Activated CD4-positive, alpha-beta memory T cell treated with anti-CD3 and anti-CD28 coated beads, Interleukin-2, amount 10 ng/mL, durations not matched to agents 7 days and 5 days (primary cell): ENCODE measurements around the gene NR2F2. TPM values are rescaled to one million over a fixed set of nuclear protein-coding genes. Genes with fewer than 3 reads are reported as not detected.

Experiments used
- CTCF ChIA-PET: fragments of 350-600 bp; sonication (Branson Sonifier 250); formaldehyde crosslinking; loops from one replicate; lab custom pipeline; 2021; ENCODE audit warnings: antibody characterized with exemption, inconsistent platforms; lab: Charles Lee
- POLR2A ChIA-PET: fragments of 350-600 bp; sonication (Branson Sonifier 250); formaldehyde crosslinking; loops from one replicate; lab custom pipeline; 2021; ENCODE audit warnings: antibody characterized with exemption; lab: Charles Lee
- DNase-seq: peaks from one replicate; pipeline ENCODE4 v3.0.0-alpha.2; 2020
- H3K27ac Mint-ChIP-seq: one replicate; pipeline ENCODE4 v1.8.0; 2021; ENCODE audit warnings: mild to moderate bottlenecking, mixed read lengths
- H3K27me3 Mint-ChIP-seq: one replicate; pipeline ENCODE4 v1.8.0; 2021; ENCODE audit warnings: mixed read lengths
- H3K36me3 Mint-ChIP-seq: one replicate; pipeline ENCODE4 v1.8.0; 2021; ENCODE audit warnings: low read depth, mixed read lengths
- H3K4me1 Mint-ChIP-seq: one replicate; pipeline ENCODE4 v1.8.0; 2021; ENCODE audit warnings: mixed read lengths
- H3K4me3 Mint-ChIP-seq: one replicate; pipeline ENCODE4 v1.8.0; 2021; ENCODE audit warnings: mild to moderate bottlenecking, mixed read lengths
- H3K9me3 Mint-ChIP-seq: one replicate; pipeline ENCODE4 v1.8.0; 2021; ENCODE audit warnings: mixed read lengths
- total RNA-seq, 2 experiments: library from RNA; stranded (reverse); gene quantifications; one replicate each; pipeline ENCODE4 v1.2.3, GENCODE V29; 2021

NR2F2 gene
- total RNA-seq: not detected

DNA sequence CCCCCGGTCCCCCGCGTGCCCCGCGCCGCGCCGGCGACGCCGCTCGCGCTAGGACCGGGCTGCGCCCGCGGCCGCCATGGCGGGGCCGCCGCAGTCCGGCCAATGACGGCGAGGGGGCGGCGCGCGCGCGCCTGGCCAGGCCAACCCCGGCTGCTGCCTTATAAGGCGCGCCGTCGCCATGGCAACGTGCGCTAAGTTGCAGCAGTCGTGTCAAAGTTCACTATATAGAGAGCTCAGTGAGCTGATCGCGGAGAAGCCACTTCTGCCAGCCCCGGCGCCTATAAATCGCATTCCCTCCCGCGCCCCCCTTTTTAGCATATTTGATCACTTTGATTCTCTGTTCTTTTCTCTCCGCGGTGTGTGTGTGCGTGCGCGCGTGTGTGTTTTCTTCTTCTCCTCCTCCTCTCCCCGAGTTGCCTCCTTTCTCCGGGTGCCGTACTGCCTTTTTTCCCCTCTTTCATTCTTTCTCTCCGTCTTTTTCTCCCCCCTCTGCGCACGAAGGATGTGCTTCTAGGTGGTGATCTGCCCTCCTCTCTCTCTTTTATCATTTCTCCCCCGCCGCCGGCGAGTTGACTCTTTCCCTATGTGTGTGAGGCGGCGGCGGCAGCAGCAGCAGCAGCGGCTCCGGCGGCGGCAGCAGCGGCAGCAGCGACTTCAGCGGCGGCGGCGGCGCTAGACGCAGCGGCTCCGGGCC is at the start of gene NR2F2:
NR2F2 (plus strand) TSS at position 251 of the 694 bp plus-strand sequence. CDS start 1,406 bp downstream, outside the sequence.
- H3K4me1 Mint-ChIP-seq: peaks cover 17% of the 10 kb centered on the region
- DNase-seq: peak; percentile 61
- POLR2A ChIA-PET: no interaction called here
- CTCF ChIA-PET: no interaction called here
- no peaks in the 10 kb centered on the region for H3K9me3 Mint-ChIP-seq
- H3K27me3 Mint-ChIP-seq: peaks cover 79% of the 10 kb centered on the region
- peak within 1 kb of the TSS; percentile 26 for H3K27ac Mint-ChIP-seq
- H3K4me3 Mint-ChIP-seq: peak within 1 kb of the TSS; percentile 73
- peaks cover 17% of the 10 kb centered on the region for H3K36me3 Mint-ChIP-seq

DNA sequence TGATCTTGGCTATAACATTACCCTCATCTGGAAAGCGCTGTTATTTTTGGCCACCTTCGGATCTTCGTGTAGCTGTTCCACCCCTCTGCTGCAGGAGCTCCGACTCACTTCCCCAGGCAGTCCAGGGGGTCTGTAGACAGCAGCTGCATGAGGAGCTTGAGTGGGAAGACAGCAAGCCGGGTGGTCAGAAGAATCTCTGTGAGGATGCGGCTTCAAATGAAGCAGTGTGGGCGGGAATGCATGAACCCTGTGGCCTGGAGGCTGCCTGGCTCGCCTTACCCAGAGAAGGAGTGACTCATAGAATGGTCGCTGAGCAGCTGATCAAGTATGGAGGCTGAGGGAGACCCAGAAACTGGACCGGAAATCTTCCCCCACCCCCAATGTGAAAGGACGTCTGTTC is 45.2 kb upstream of the NR2F2 start:
- Mint-ChIP-seq H3K36me3 (no peaks in the 10 kb centered on the region), H3K4me1 (no peaks in the 10 kb centered on the region), H3K27ac (no peak overlapping the region), H3K9me3 (peaks cover 10% of the 10 kb centered on the region), H3K27me3 (no peaks in the 10 kb centered on the region), H3K4me3 (no peak overlapping the region)
- ChIA-PET CTCF (no interaction called here), POLR2A (interaction anchor here (0.7 kb wide), 1 partner anchor 151 kb away, joined by 3 read pairs; no protein-coding TSS in a partner anchor)
- DNase-seq: no peak

DNA sequence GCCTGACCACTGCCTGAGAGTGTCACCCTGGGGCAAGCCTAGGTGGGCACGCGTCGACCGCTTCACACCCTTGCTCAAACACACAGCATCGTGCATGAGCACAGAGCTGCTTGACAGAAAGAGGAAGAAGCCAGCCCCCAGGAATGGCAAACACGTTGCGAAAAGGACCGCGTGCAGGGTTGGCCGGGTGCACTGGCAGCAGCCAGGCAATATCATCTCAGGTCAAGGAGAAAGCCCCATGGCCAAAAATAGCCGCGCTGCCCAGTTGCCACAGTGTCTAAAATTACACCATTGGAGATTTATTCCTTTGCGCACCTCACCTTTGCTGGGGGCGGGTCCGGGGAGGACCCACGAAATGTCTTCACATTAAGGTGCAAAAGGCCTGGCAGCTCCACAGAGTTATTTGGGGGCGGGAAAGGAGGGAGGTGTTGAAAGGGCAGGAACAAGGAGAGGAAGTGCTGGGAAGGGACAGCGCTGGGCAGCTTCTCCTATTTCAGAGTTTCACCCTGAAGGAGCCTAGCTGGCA is 44.7 kb upstream of the NR2F2 start:
- DNase-seq: no peak
- CTCF ChIA-PET: no interaction called here
- Mint-ChIP-seq H3K27ac (no peak overlapping the region), H3K4me3 (no peak overlapping the region), H3K27me3 (no peaks in the 10 kb centered on the region), H3K36me3 (no peaks in the 10 kb centered on the region), H3K9me3 (peaks cover 10% of the 10 kb centered on the region), H3K4me1 (no peaks in the 10 kb centered on the region)
- POLR2A ChIA-PET: no interaction called here

DNA sequence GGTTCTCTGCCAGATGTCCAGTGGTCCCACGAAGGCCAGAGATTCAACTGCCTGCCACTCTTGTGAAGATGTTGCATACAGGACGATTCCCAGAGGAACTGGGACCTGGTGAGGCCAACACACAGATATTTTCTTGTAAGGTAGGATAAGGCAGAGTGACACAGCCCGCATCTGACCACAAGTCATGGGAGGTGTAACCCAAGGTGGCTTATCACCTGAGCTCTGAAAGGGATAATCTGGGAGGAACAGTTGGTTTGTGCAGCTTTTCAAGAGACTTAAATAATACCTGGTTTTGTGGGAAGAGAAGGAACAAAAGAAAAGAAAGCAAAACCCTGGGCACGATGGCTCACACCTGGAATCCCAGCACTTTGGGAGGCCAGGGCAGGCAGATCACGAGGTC is 39.8 kb upstream of the NR2F2 start:
- H3K27me3 Mint-ChIP-seq: no peaks in the 10 kb centered on the region
- H3K9me3 Mint-ChIP-seq: peaks cover 3% of the 10 kb centered on the region
- DNase-seq: no peak
- POLR2A ChIA-PET: no interaction called here
- CTCF ChIA-PET: interaction anchor here (0.7 kb wide), 1 partner anchor 12 kb away, joined by 4 read pairs; no protein-coding TSS in a partner anchor
- H3K27ac Mint-ChIP-seq: no peak overlapping the region
- no peaks in the 10 kb centered on the region for H3K4me1 Mint-ChIP-seq
- no peak overlapping the region for H3K4me3 Mint-ChIP-seq
- no peaks in the 10 kb centered on the region for H3K36me3 Mint-ChIP-seq

DNA sequence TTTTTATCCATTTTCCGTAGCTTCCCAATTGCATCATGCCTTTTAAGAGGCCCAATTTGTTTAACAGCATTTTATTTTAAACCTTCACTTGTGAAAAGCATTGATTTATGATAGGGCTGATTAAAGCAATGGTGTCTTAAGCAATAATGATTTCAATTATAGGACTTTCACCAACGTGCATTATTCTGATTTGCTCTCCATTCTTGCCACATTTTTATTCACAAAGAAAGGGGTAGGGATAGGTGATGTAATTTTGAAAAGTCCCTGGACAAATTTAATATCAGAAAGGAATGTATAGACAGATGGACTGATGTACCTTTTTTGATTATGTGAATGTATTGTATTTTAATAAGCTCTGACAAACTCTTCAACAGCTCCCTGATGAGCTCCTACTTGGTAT is 37.9 kb upstream of the NR2F2 start:
- CTCF ChIA-PET: no interaction called here
- Mint-ChIP-seq H3K36me3 (no peaks in the 10 kb centered on the region), H3K4me3 (no peak overlapping the region), H3K27me3 (no peaks in the 10 kb centered on the region), H3K4me1 (no peaks in the 10 kb centered on the region), H3K27ac (no peak overlapping the region), H3K9me3 (peaks cover 7% of the 10 kb centered on the region)
- POLR2A ChIA-PET: no interaction called here
- DNase-seq: no peak

DNA sequence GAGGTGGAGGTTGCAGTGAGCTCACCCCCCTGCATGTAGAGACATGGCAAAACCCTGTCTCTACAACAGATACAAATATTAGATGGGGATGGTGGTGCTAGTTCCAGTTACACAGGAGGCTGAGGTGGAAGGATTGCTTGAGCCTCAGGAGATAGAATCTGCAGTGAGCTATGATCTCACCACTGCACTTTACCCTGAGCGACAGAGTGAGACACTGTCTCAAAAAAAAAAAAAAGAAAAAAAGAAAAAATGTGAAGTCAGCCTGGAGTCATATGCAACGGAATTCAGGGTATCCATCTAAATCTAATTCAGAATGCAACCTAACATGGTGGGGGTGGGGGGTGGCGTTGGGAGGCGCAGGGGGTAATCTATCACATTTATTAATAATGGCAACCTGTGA is 37.1 kb upstream of the NR2F2 start:
- Mint-ChIP-seq H3K9me3 (peaks cover 11% of the 10 kb centered on the region), H3K36me3 (no peaks in the 10 kb centered on the region), H3K4me3 (no peak overlapping the region), H3K27me3 (no peaks in the 10 kb centered on the region), H3K4me1 (no peaks in the 10 kb centered on the region), H3K27ac (no peak overlapping the region)
- ChIA-PET POLR2A (no interaction called here), CTCF (interaction anchor here (0.5 kb wide), 1 partner anchor 159 kb away, joined by 4 read pairs; no protein-coding TSS in a partner anchor)
- DNase-seq: no peak

DNA sequence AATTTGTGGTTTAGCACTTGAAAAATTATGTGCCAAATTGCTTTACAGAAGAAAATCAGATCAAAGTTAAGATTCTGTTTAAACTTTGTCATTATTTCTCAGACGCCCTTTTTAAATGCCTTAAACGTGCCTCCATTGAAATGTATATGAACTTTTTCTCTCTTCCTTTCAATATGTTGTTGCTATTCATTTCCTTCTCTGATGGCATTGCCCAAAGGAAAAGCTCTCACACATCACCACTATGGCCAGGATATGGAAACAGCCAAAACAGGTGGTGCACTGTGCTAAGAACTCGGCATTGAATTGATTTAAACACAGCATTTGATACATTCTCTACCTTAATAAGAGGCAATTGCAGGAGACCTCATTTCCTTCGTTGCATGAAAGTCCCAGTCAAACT is 35.7 kb upstream of the NR2F2 start:
- no peak for DNase-seq
- ChIA-PET POLR2A (no interaction called here), CTCF (no interaction called here)
- Mint-ChIP-seq H3K4me1 (no peaks in the 10 kb centered on the region), H3K36me3 (no peaks in the 10 kb centered on the region), H3K27me3 (no peaks in the 10 kb centered on the region), H3K27ac (no peak overlapping the region), H3K4me3 (no peak overlapping the region), H3K9me3 (peaks cover 11% of the 10 kb centered on the region)

DNA sequence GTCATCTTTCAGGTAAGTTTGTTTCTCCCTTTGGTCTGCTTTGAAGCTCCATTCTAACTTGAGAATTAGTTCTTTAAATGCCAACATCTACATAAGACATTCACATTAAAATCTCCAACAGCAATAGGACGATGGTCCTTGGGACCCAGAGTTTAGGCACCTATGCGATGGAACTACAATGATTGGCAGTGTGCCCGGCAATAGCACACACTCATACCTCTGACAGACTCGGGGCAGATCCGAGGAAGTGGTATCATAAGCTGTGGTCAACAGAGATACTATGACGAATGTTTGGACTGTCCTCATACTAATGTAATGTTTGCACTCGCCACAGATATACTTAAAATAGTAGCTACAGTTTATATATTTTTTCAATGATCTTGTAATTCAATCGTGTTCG is 34.2 kb upstream of the NR2F2 start:
- H3K27ac Mint-ChIP-seq: no peak overlapping the region
- no peaks in the 10 kb centered on the region for H3K27me3 Mint-ChIP-seq
- ChIA-PET CTCF (no interaction called here), POLR2A (no interaction called here)
- H3K9me3 Mint-ChIP-seq: peaks cover 11% of the 10 kb centered on the region
- H3K4me1 Mint-ChIP-seq: no peaks in the 10 kb centered on the region
- DNase-seq: no peak
- H3K4me3 Mint-ChIP-seq: no peak overlapping the region
- no peaks in the 10 kb centered on the region for H3K36me3 Mint-ChIP-seq

DNA sequence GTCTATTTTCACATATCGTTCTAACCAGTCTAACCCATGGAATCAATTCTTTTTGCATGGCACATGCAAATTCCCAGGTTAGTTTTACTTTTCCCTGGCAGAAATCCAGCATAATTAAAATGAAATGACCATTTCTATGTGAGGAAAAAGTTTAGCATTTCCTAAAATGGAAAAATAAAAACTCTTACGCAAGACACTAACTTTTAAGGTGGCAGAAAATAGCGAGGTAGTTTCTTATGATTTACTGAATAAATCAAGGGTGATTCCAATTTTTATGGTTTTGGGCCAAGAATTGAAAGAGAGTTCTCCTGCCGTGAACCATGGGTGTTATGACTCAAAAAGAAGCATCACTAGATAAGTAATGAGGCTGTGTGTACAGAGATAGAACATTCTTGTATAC is 32.7 kb upstream of the NR2F2 start:
- H3K36me3 Mint-ChIP-seq: no peaks in the 10 kb centered on the region
- DNase-seq: no peak
- H3K9me3 Mint-ChIP-seq: peaks cover 11% of the 10 kb centered on the region
- no peaks in the 10 kb centered on the region for H3K27me3 Mint-ChIP-seq
- no peak overlapping the region for H3K4me3 Mint-ChIP-seq
- ChIA-PET POLR2A (no interaction called here), CTCF (no interaction called here)
- no peaks in the 10 kb centered on the region for H3K4me1 Mint-ChIP-seq
- no peak overlapping the region for H3K27ac Mint-ChIP-seq

DNA sequence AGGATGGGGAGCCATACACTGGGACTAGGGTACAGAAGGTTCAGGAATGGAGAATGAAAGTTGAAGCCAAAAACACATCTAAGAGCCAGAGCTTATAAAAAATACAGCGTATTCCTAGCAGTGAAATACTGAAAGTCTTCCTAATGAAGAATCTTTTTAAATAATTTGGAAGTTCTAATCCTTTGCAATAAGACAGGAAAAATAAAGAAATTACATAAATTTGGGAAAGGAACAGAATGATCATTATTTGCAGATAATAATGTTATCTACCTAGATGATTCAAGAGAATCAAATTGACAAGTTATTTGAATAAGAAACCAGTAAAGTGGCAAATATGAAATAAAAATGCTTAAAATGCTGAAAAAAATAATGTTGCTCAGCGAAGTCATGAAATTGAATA is 32.3 kb upstream of the NR2F2 start:
- no peak overlapping the region for H3K27ac Mint-ChIP-seq
- ChIA-PET CTCF (no interaction called here), POLR2A (no interaction called here)
- peaks cover 11% of the 10 kb centered on the region for H3K9me3 Mint-ChIP-seq
- H3K4me1 Mint-ChIP-seq: no peaks in the 10 kb centered on the region
- H3K4me3 Mint-ChIP-seq: no peak overlapping the region
- H3K27me3 Mint-ChIP-seq: no peaks in the 10 kb centered on the region
- DNase-seq: no peak
- no peaks in the 10 kb centered on the region for H3K36me3 Mint-ChIP-seq

DNA sequence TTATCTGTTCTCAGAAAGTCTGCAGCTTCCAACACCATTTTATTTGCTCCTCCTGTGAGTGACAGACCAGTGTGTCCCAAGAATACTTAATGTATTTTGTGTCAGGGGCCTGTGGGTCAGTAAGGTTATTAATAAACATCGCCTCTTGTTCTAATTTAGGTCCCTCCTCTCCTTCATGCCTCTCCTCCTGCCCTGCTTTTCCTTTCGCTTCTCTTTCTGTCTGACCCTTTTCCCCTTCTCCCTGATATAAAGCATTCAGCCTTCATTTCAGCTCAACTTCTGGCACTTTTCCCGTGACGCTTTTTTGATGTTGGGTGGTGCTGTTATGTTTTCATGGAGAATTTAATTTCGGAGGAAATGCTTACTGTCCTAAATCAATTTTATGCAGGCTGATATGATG is 29.7 kb upstream of the NR2F2 start:
- peaks cover 9% of the 10 kb centered on the region for H3K9me3 Mint-ChIP-seq
- no peaks in the 10 kb centered on the region for H3K36me3 Mint-ChIP-seq
- no peaks in the 10 kb centered on the region for H3K27me3 Mint-ChIP-seq
- no peak for DNase-seq
- no peak overlapping the region for H3K4me3 Mint-ChIP-seq
- CTCF ChIA-PET: no interaction called here
- H3K4me1 Mint-ChIP-seq: no peaks in the 10 kb centered on the region
- H3K27ac Mint-ChIP-seq: no peak overlapping the region
- POLR2A ChIA-PET: no interaction called here

DNA sequence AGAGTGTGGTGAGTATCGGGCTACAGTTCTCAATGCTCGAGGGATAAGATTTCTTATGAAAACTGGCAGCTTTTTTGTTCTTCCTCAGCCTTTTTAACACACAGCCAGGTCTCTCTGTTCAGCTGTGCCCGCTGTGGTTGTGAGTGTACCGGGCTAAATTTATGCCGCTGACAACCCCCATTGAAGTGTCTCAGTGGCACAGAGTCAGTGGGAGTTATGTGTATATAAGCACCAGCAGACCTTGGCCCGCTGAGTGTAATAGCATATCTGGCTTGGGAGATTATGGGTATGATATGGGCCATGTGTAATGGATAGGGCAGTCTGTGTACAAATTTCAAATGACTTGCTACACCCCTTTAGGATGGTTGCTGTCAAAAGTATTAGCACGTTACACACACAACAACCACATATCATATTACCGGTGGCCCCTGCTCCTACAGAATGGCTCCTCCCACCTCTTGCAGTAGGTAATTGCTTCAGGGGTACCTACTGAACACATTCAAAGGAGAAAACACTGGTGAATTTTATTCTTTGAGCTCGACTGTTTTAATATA is 26.9 kb upstream of the NR2F2 start:
- Mint-ChIP-seq H3K9me3 (no peaks in the 10 kb centered on the region), H3K4me3 (no peak overlapping the region), H3K36me3 (no peaks in the 10 kb centered on the region), H3K27me3 (no peaks in the 10 kb centered on the region), H3K4me1 (no peaks in the 10 kb centered on the region), H3K27ac (no peak overlapping the region)
- no peak for DNase-seq
- POLR2A ChIA-PET: no interaction called here
- CTCF ChIA-PET: no interaction called here

DNA sequence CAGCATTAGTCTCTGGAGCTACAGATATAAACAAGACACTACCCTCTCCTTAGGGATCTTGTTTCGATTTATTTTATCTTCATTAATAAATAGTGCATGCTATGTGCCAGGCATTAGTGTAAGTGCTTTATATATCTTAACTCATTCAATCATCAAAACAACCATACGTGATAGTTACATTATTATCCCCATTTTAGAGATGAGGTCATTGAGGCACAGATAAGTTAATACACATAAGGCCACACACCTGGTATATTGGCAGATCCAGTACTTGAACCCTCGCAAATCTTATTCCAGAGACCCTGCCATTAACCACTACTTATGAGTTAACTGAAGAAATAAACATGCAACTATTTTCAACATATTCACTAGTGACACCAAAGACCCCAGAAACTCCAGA is 25.7 kb upstream of the NR2F2 start:
- no peaks in the 10 kb centered on the region for H3K36me3 Mint-ChIP-seq
- POLR2A ChIA-PET: no interaction called here
- H3K27me3 Mint-ChIP-seq: no peaks in the 10 kb centered on the region
- H3K9me3 Mint-ChIP-seq: no peaks in the 10 kb centered on the region
- no peak overlapping the region for H3K4me3 Mint-ChIP-seq
- CTCF ChIA-PET: no interaction called here
- H3K27ac Mint-ChIP-seq: no peak overlapping the region
- no peaks in the 10 kb centered on the region for H3K4me1 Mint-ChIP-seq
- DNase-seq: no peak

DNA sequence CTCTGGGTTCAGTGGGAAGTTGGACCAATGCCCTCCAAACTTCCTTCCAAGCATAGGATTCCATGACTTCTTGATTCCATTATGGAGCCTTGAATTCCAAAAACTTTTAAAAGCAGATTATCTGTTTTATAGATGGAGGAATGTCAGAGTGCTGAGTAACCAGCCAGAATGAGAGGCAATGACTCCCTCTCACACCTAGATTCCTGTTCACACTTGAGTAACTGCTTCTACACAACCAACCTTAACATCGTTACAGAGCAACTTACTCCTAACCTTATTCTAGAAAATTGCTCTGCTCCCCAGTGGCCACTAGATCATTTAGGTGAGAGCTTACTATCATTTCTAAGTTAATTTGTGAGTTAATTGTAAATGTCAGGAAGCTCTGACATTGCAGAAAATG is 24.2 kb upstream of the NR2F2 start:
- DNase-seq: no peak
- H3K4me1 Mint-ChIP-seq: no peaks in the 10 kb centered on the region
- H3K27me3 Mint-ChIP-seq: no peaks in the 10 kb centered on the region
- H3K36me3 Mint-ChIP-seq: no peaks in the 10 kb centered on the region
- H3K9me3 Mint-ChIP-seq: no peaks in the 10 kb centered on the region
- ChIA-PET CTCF (no interaction called here), POLR2A (no interaction called here)
- no peak overlapping the region for H3K27ac Mint-ChIP-seq
- no peak overlapping the region for H3K4me3 Mint-ChIP-seq
